Stomach (tissue), 9 donors: ENCODE data around the gene PRMT1. TPM values are rescaled to one million over a fixed set of nuclear protein-coding genes. Genes with fewer than 3 reads are reported as not detected.

ENCODE experiments used
- DNase-seq, 2 donors: peaks; one replicate each; pipeline versions ENCODE4 v3.0.0 to v3.0.0-alpha.2; 2013 to 2019
- H3K27ac ChIP-seq, 5 donors: fragments of 200-600 bp in 4 of 5; sonication (generic) in 4 of 5; one replicate each; pipeline ENCODE4 v1.5.1; 2013 to 2019; ENCODE audit warnings: mild to moderate bottlenecking in 1 of 5, moderate library complexity in 1 of 5
- H3K27me3 ChIP-seq, 3 donors: fragments of 200-600 bp; sonication (generic); one replicate each; pipeline ENCODE4 v1.5.1; 2017 to 2019; ENCODE audit warnings: mixed run types in 1 of 3
- H3K36me3 ChIP-seq, 4 donors: fragments of 200-600 bp; sonication (generic); 1 replicate in 3 of 4; 2 replicates in 1 of 4; pipeline ENCODE4 v1.5.1; 2016 to 2019
- H3K4me1 ChIP-seq, 4 donors: fragments of 200-600 bp; sonication (generic); one replicate each; pipeline ENCODE4 v1.5.1; 2016 to 2019
- H3K4me3 ChIP-seq, 4 donors: fragments of 200-600 bp; sonication (generic) in 3 of 4; one replicate each; pipeline ENCODE4 v1.5.1; 2016 to 2019; ENCODE audit warnings: mild to moderate bottlenecking in 1 of 4
- H3K9me3 ChIP-seq, 4 donors: fragments of 200-600 bp; sonication (generic); one replicate each; pipeline ENCODE4 v1.5.1; 2016 to 2019
- CTCF ChIP-seq, 7 experiments: fragments of 450-650 bp in 4 of 7; fragments of 200-600 bp in 3 of 7; sonication (generic) in 3 of 7; IDR thresholded peaks; one replicate each; pipeline ENCODE4 v1.5.1; 2016 to 2019; ENCODE audit warnings: antibody characterized with exemption in 7 of 7, control low read depth in 2 of 7, mild to moderate bottlenecking in 1 of 7
- EP300 ChIP-seq: sonication (generic); formaldehyde crosslinking; IDR thresholded peaks from one replicate; pipeline ENCODE4 v1.6.1; 2017; ENCODE audit warnings: antibody characterized with exemption
- POLR2A ChIP-seq, 4 donors: fragments of 450-650 bp; IDR thresholded peaks; one replicate each; pipeline ENCODE4 v1.6.1; 2016; ENCODE audit warnings: antibody characterized with exemption in 4 of 4, control low read depth in 2 of 4, mild to moderate bottlenecking in 1 of 4, moderate library complexity in 1 of 4
- POLR2AphosphoS5 ChIP-seq, 3 donors: sonication (generic); formaldehyde crosslinking; IDR thresholded peaks; one replicate each; pipeline ENCODE4 v1.6.1; 2016; ENCODE audit warnings: antibody characterized with exemption in 3 of 3
- WGBS, 5 donors: extraction: QIAGEN DNeasy Blood & Tissue Kit in 3 of 5; methylation state at CpG; one replicate each; pipeline versions ENCODE4 v1.1.5 to v1.1.7; 2013 to 2018; 5-methylcytosine and 5-hydroxymethylcytosine counted together
- intact Hi-C: fragments of 100-400 bp; cut with DNase I; formaldehyde crosslinking; loops from one replicate; pipeline ENCODE4 v1.15.1; 2023; ENCODE audit warnings: low total_unique reads
- polyA plus RNA-seq, 3 donors: library from polyadenylated mRNA; stranded (reverse); fragments of 200-250 nt; gene quantifications; one replicate each; pipeline ENCODE4 v1.2.3, GENCODE V29; 2013
- small RNA-seq, 4 donors: library from RNA; depleted of rRNA; stranded (forward); fragments of <200 nt; gene quantifications; one replicate each; pipeline ENCODE3, GENCODE V24; 2016
- total RNA-seq, 5 donors: library from RNA; depleted of rRNA; stranded (reverse); fragments of >200 nt; gene quantifications; one replicate each; pipeline versions ENCODE4 v1.1.0 to v1.2.3, GENCODE V29; 2014 to 2016
- donor health status: healthy with polysubstance abuse.
- donor health status: Bipolar disorder and iron deficiency.
- donor health status: healthy.

Gene PRMT1
- total and polyA plus RNA-seq, 8 donors: 53.3 to 131 (median 107) TPM

GRCh38 chr19:49730166-49730565, 53.1 kb downstream of the PRMT1 start:
- H3K4me1 ChIP-seq: no peaks in the 10 kb centered on the region
- 73 to 82% (median 79%) methylated on average over 5 of the region's 5 CpGs for WGBS, 5 donors
- H3K36me3 ChIP-seq: no peaks in the 10 kb centered on the region
- H3K4me3 ChIP-seq: no peak overlapping the region
- no peak overlapping the region for H3K27ac ChIP-seq
- H3K27me3 ChIP-seq: no peaks in the 10 kb centered on the region
- DNase-seq: no peak
- no peaks in the 10 kb centered on the region for H3K9me3 ChIP-seq
- no peak for TF ChIP-seq EP300
- TF ChIP-seq CTCF (IDR thresholded peaks at IDR 0.05): no peak
- no peak for TF ChIP-seq POLR2A (IDR thresholded peaks at IDR 0.05)
- TF ChIP-seq POLR2AphosphoS5 (IDR thresholded peaks at IDR 0.05): no peak
- intact Hi-C loops: no loop called here

Small RNA genes lying within 50 kb of the gene (small RNA-seq; reads per million reads assigned to genes)
- 0 to 0.10 (median 0) reads per million in 4 donors for gene MIR5088

Other genes with a start within 250 kb of the PRMT1 start
- gene SLC17A7, start 235.7 kb upstream of the PRMT1 start, total RNA-seq: 1 to 10 TPM in 3 of 5 donors, not detected in 2; 1.1 to 2.0 (median 1.8) TPM
- gene SLC17A7, start 235.7 kb upstream of the PRMT1 start, polyA plus RNA-seq: under 1 TPM; 0.25 to 0.76 (median 0.65) TPM
- 100 to 1,000 TPM in 1 of 5 donors, 10 to 100 TPM in 4; 58.9 to 193 (median 70.7) TPM for gene PIH1D1, start 225.5 kb upstream of the PRMT1 start, total RNA-seq
- gene PIH1D1, start 225.5 kb upstream of the PRMT1 start, polyA plus RNA-seq: 100 to 1,000 TPM in 2 of 3 donors, 10 to 100 TPM in 1; 94.5 to 110 (median 108) TPM
- 100 to 1,000 TPM in 1 of 5 donors, 10 to 100 TPM in 4; 27.9 to 198 (median 42.6) TPM for gene ALDH16A1, start 224.0 kb upstream of the PRMT1 start, total RNA-seq
- 10 to 100 TPM; 32.2 to 43.1 (median 42.5) TPM for gene ALDH16A1, start 224.0 kb upstream of the PRMT1 start, polyA plus RNA-seq
- gene FLT3LG, start 203.1 kb upstream of the PRMT1 start, total RNA-seq: 1 to 10 TPM in 2 of 5 donors, not detected in 3; 1.3 to 8.3 TPM
- 10 to 100 TPM; 11.0 to 14.5 (median 11.8) TPM for gene FLT3LG, start 203.1 kb upstream of the PRMT1 start, polyA plus RNA-seq
- 1,000 to 10,000 TPM; 2,540 to 5,817 (median 2,738) TPM for gene RPL13A, start 189.7 kb upstream of the PRMT1 start, total RNA-seq
- gene RPL13A, start 189.7 kb upstream of the PRMT1 start, polyA plus RNA-seq: 1,000 to 10,000 TPM; 3,482 to 5,177 (median 4,220) TPM
- 1,000 to 10,000 TPM in 4 of 5 donors, 100 to 1,000 TPM in 1; 581 to 4,374 (median 2,993) TPM for gene RPS11, start 180.8 kb upstream of the PRMT1 start, total RNA-seq
- 1,000 to 10,000 TPM; 5,306 to 7,461 (median 5,501) TPM for gene RPS11, start 180.8 kb upstream of the PRMT1 start, polyA plus RNA-seq
- 100 to 1,000 TPM in 4 of 5 donors, 10 to 100 TPM in 1; 90.2 to 634 (median 183) TPM for gene FCGRT, start 164.6 kb upstream of the PRMT1 start, total RNA-seq
- 10 to 100 TPM; 79.0 to 94.8 (median 92.0) TPM for gene FCGRT, start 164.6 kb upstream of the PRMT1 start, polyA plus RNA-seq
- 100 to 1,000 TPM in 1 of 5 donors, 10 to 100 TPM in 2, 1 to 10 TPM in 1, not detected in 1; 3.1 to 553 (median 18.1) TPM for gene RCN3, start 149.3 kb upstream of the PRMT1 start, total RNA-seq
- 10 to 100 TPM in 2 of 3 donors, 1 to 10 TPM in 1; 9.9 to 17.6 (median 10.1) TPM for gene RCN3, start 149.3 kb upstream of the PRMT1 start, polyA plus RNA-seq
- 100 to 1,000 TPM in 1 of 5 donors, 10 to 100 TPM in 4; 18.1 to 354 (median 70.5) TPM for gene NOSIP, start 96.7 kb upstream of the PRMT1 start, total RNA-seq
- gene NOSIP, start 96.7 kb upstream of the PRMT1 start, polyA plus RNA-seq: 100 to 1,000 TPM in 2 of 3 donors, 10 to 100 TPM in 1; 94.6 to 154 (median 113) TPM
- 10 to 100 TPM in 1 of 5 donors, 1 to 10 TPM in 2, not detected in 2; 5.9 to 12.5 (median 10.0) TPM for gene PRRG2, start 96.0 kb upstream of the PRMT1 start, total RNA-seq
- 10 to 100 TPM in 1 of 3 donors, 1 to 10 TPM in 2; 8.6 to 14.7 (median 9.0) TPM for gene PRRG2, start 96.0 kb upstream of the PRMT1 start, polyA plus RNA-seq
- 10 to 100 TPM in 3 of 5 donors, 1 to 10 TPM in 2; 4.6 to 88.3 (median 13.9) TPM for gene PRR12, start 86.1 kb upstream of the PRMT1 start, total RNA-seq
- gene PRR12, start 86.1 kb upstream of the PRMT1 start, polyA plus RNA-seq: 10 to 100 TPM in 1 of 3 donors, 1 to 10 TPM in 2; 3.1 to 16.7 (median 5.6) TPM
- gene RRAS, start 37.1 kb upstream of the PRMT1 start, total RNA-seq: 100 to 1,000 TPM in 1 of 5 donors, 10 to 100 TPM in 3, 1 to 10 TPM in 1; 7.7 to 138 (median 63.9) TPM
- 100 to 1,000 TPM; 126 to 145 (median 130) TPM for gene RRAS, start 37.1 kb upstream of the PRMT1 start, polyA plus RNA-seq
- gene SCAF1, start 35.1 kb upstream of the PRMT1 start, total RNA-seq: 10 to 100 TPM in 4 of 5 donors, 1 to 10 TPM in 1; 8.3 to 41.7 (median 19.8) TPM
- 10 to 100 TPM in 2 of 3 donors, 1 to 10 TPM in 1; 8.9 to 19.7 (median 12.1) TPM for gene SCAF1, start 35.1 kb upstream of the PRMT1 start, polyA plus RNA-seq
- 100 to 1,000 TPM in 4 of 5 donors, 10 to 100 TPM in 1; 28.3 to 380 (median 104) TPM for gene IRF3, start 11.4 kb upstream of the PRMT1 start, total RNA-seq
- gene IRF3, start 11.4 kb upstream of the PRMT1 start, polyA plus RNA-seq: 100 to 1,000 TPM; 104 to 148 (median 114) TPM
- 10 to 100 TPM in 1 of 5 donors, 1 to 10 TPM in 4; 2.3 to 10.7 (median 7.5) TPM for gene BCL2L12, start 11.3 kb upstream of the PRMT1 start, total RNA-seq
- 10 to 100 TPM; 12.8 to 23.3 (median 22.4) TPM for gene BCL2L12, start 11.3 kb upstream of the PRMT1 start, polyA plus RNA-seq
- 1 to 10 TPM in 2 of 5 donors, not detected in 3; 1.1 to 1.7 TPM for gene ADM5, start 12.3 kb downstream of the PRMT1 start, total RNA-seq
- 1 to 10 TPM in 1 of 3 donors, under 1 TPM in 2; 0.61 to 2.5 (median 1.00) TPM for gene ADM5, start 12.3 kb downstream of the PRMT1 start, polyA plus RNA-seq
- 10 to 100 TPM in 1 of 5 donors, 1 to 10 TPM in 2, not detected in 2; 1.8 to 35.6 (median 3.0) TPM for gene CPT1C, start 13.8 kb downstream of the PRMT1 start, total RNA-seq
- gene CPT1C, start 13.8 kb downstream of the PRMT1 start, polyA plus RNA-seq: 10 to 100 TPM in 1 of 3 donors, 1 to 10 TPM in 2; 2.4 to 11.0 (median 3.1) TPM
- gene TSKS, start 86.0 kb downstream of the PRMT1 start, total RNA-seq: not detected
- under 1 TPM in 1 of 3 donors, not detected in 2; 0.73 TPM for gene TSKS, start 86.0 kb downstream of the PRMT1 start, polyA plus RNA-seq
- gene AP2A1, start 89.7 kb downstream of the PRMT1 start, total RNA-seq: 100 to 1,000 TPM in 1 of 5 donors, 10 to 100 TPM in 4; 19.8 to 177 (median 38.4) TPM
- gene AP2A1, start 89.7 kb downstream of the PRMT1 start, polyA plus RNA-seq: 10 to 100 TPM; 24.3 to 31.2 (median 27.3) TPM
- 10 to 100 TPM in 3 of 5 donors, 1 to 10 TPM in 2; 1.2 to 37.4 (median 10.5) TPM for gene FUZ, start 136.0 kb downstream of the PRMT1 start, total RNA-seq
- 10 to 100 TPM; 15.1 to 17.6 (median 15.9) TPM for gene FUZ, start 136.0 kb downstream of the PRMT1 start, polyA plus RNA-seq
- gene MED25, start 141.0 kb downstream of the PRMT1 start, total RNA-seq: 100 to 1,000 TPM in 3 of 5 donors, 10 to 100 TPM in 2; 18.0 to 387 (median 178) TPM
- 10 to 100 TPM; 46.6 to 59.8 (median 55.3) TPM for gene MED25, start 141.0 kb downstream of the PRMT1 start, polyA plus RNA-seq
- 100 to 1,000 TPM in 3 of 5 donors, 10 to 100 TPM in 2; 45.0 to 186 (median 102) TPM for gene PTOV1, start 173.9 kb downstream of the PRMT1 start, total RNA-seq
- 100 to 1,000 TPM; 117 to 131 (median 118) TPM for gene PTOV1, start 173.9 kb downstream of the PRMT1 start, polyA plus RNA-seq
- 100 to 1,000 TPM in 3 of 5 donors, 10 to 100 TPM in 2; 30.3 to 208 (median 115) TPM for gene PNKP, start 190.3 kb downstream of the PRMT1 start, total RNA-seq
- gene PNKP, start 190.3 kb downstream of the PRMT1 start, polyA plus RNA-seq: 10 to 100 TPM; 38.9 to 69.7 (median 39.7) TPM
- gene AKT1S1, start 200.1 kb downstream of the PRMT1 start, total RNA-seq: 10 to 100 TPM in 4 of 5 donors, 1 to 10 TPM in 1; 3.5 to 63.7 (median 10.7) TPM
- gene AKT1S1, start 200.1 kb downstream of the PRMT1 start, polyA plus RNA-seq: 10 to 100 TPM; 35.5 to 41.0 (median 38.3) TPM
- gene TBC1D17, start 200.4 kb downstream of the PRMT1 start, total RNA-seq: 10 to 100 TPM; 10.5 to 77.1 (median 42.4) TPM
- gene TBC1D17, start 200.4 kb downstream of the PRMT1 start, polyA plus RNA-seq: 10 to 100 TPM; 33.5 to 33.6 (median 33.6) TPM
- under 1 TPM in 3 of 5 donors, not detected in 2; 0.45 to 0.73 (median 0.58) TPM for gene IL4I1, start 219.6 kb downstream of the PRMT1 start, total RNA-seq
- 1 to 10 TPM in 1 of 3 donors, under 1 TPM in 2; 0.56 to 1.1 (median 0.76) TPM for gene IL4I1, start 219.6 kb downstream of the PRMT1 start, polyA plus RNA-seq